Measurements from ENCODE around the gene EGLN1. TPM values are rescaled to one million over a fixed set of nuclear protein-coding genes. Genes with fewer than 3 reads are reported as not detected.
A peak's percentile ranks its signal among the peaks of the same experiment; 100 is the strongest.

The EGLN1 gene
- total RNA-seq, 1 experiment from 2014 or later = 29.0 TPM

GRCh38 chr1:231384696-231385415, 37.2 kb downstream of the EGLN1 start:
- no peak overlapping the region for H3K4me3 ChIP-seq (ENCODE audit: low read depth in 2 of 2, low read length in 2 of 2)
- in situ Hi-C loops (cut with HindIII; ENCODE audit: low pct_unique_long_range_greater_than_20kb, low sequenced_read_pairs) = no loop called here
- H3K4me1 ChIP-seq (ENCODE audit: control insufficient read depth, insufficient read depth, low read length) = peaks cover 7% of the 10 kb centered on the region; the same call in 1 of the 2 replicates
- ChIA-PET POLR2A (no interaction called here), CTCF (no interaction called here)
- BruUV-seq (replicated peaks) = no TSS peak
- H3K9me3 ChIP-seq (ENCODE audit: control insufficient read depth, insufficient read depth, low read depth, low read length) = no peaks in the 10 kb centered on the region
- 0 out of 2 replicates have a peak, but pooled peaks have one; percentile 43 for ATAC-seq
- intact Hi-C loops (cut with micrococcal nuclease; ENCODE audit: unreplicated experiment) = no loop called here
- no peaks in the 10 kb centered on the region for H3K36me3 ChIP-seq (ENCODE audit: control insufficient read depth, insufficient read depth, low read length)
- DNase-seq (ENCODE audit: low read depth, low spot score) = no peak
- no peak overlapping the region for H3K27ac ChIP-seq (ENCODE audit: low read length)
- TF ChIP-seq REST (IDR thresholded peaks at IDR 0.05; ENCODE audit: insufficient read depth in 1 of 2, low read depth in 2 of 2, low read length in 1 of 2) = no peak
- TF ChIP-seq SIN3A (IDR thresholded peaks at IDR 0.05; ENCODE audit: borderline replicate concordance, insufficient read depth, low read depth, low read length) = no peak
- H3K27me3 ChIP-seq (ENCODE audit: control insufficient read depth, insufficient read depth, low read length) = no peaks in the 10 kb centered on the region

- H3K36me3 ChIP-seq (ENCODE audit: control insufficient read depth, insufficient read depth, low read length) = no peaks in the 10 kb centered on the region
- ChIA-PET CTCF (interaction anchor here (0.6 kb wide), 1 partner anchor 62 kb away, joined by 4 read pairs; no protein-coding TSS in a partner anchor), POLR2A (no interaction called here)
- H3K27me3 ChIP-seq (ENCODE audit: control insufficient read depth, insufficient read depth, low read length) = no peaks in the 10 kb centered on the region
- H3K27ac ChIP-seq (ENCODE audit: low read length) = no peak overlapping the region
- H3K4me3 ChIP-seq (ENCODE audit: low read depth in 2 of 2, low read length in 2 of 2) = no peak overlapping the region
- peaks cover 7% of the 10 kb centered on the region; the same call in 1 of the 2 replicates for H3K4me1 ChIP-seq (ENCODE audit: control insufficient read depth, insufficient read depth, low read length)
- no TSS peak for BruUV-seq (replicated peaks)
- no peak for TF ChIP-seq POLR2AphosphoS5 (IDR thresholded peaks at IDR 0.05; ENCODE audit: low read depth, low read length)
- no peak for TF ChIP-seq REST (IDR thresholded peaks at IDR 0.05; ENCODE audit: insufficient read depth in 1 of 2, low read depth in 2 of 2, low read length in 1 of 2)
- TF ChIP-seq TCF7L2 (IDR thresholded peaks at IDR 0.05; ENCODE audit: low read depth, low read length) = no peak
- no peak for TF ChIP-seq SIN3A (IDR thresholded peaks at IDR 0.05; ENCODE audit: borderline replicate concordance, insufficient read depth, low read depth, low read length)
- TF ChIP-seq CTCF (IDR thresholded peaks at IDR 0.05) = no peak
- in situ Hi-C loops (cut with HindIII; ENCODE audit: low pct_unique_long_range_greater_than_20kb, low sequenced_read_pairs) = no loop called here
- no peak for DNase-seq (ENCODE audit: low read depth, low spot score)
- intact Hi-C loops (cut with micrococcal nuclease; ENCODE audit: unreplicated experiment) = no loop called here
- H3K9me3 ChIP-seq (ENCODE audit: control insufficient read depth, insufficient read depth, low read depth, low read length) = no peaks in the 10 kb centered on the region
- no peak for ATAC-seq
Measured at GRCh38 chr1:231383159-231383860, 38.8 kb downstream of the EGLN1 start.
